Natural killer cell (primary cell): Measurements from ENCODE around the gene ATIC. TPM values are rescaled to one million over a fixed set of nuclear protein-coding genes. Genes with fewer than 3 reads are reported as not detected.

Source experiments
- ATAC-seq, 3 donors: fragments of 150-1000 bp in 2 of 3; fragments of 200-7000 bp in 1 of 3; cut with Tn5 transposase; 1 replicate in 1 of 3; 2 replicates in 2 of 3; pipeline ENCODE4 v1.10.0; 2021; ENCODE audit warnings: mild to moderate bottlenecking in 2 of 3, moderate library complexity in 2 of 3
- DNase-seq, 2 donors: peaks; one replicate each; pipeline versions ENCODE4 v3.0.0 to v3.0.0-alpha.2; 2013 to 2021; ENCODE audit warnings: mixed read lengths in 1 of 2
- H3K27ac ChIP-seq: one replicate; pipeline ENCODE4 v1.5.1; 2013; ENCODE audit warnings: mild to moderate bottlenecking, low read length
- H3K27me3 ChIP-seq: one replicate; pipeline ENCODE4 v1.6.1; 2013; ENCODE audit warnings: low read length; ENCODE audit not compliant: control insufficient read depth, insufficient read depth
- H3K36me3 ChIP-seq: one replicate; pipeline ENCODE4 v1.6.1; 2013; ENCODE audit warnings: low read length; ENCODE audit not compliant: control insufficient read depth, insufficient read depth
- H3K4me1 ChIP-seq: one replicate; pipeline ENCODE4 v1.6.1; 2013; ENCODE audit warnings: low read length; ENCODE audit not compliant: control insufficient read depth, insufficient read depth
- H3K4me3 ChIP-seq: one replicate; pipeline ENCODE4 v1.5.1; 2013; ENCODE audit warnings: low read length
- H3K9me3 ChIP-seq: one replicate; pipeline ENCODE4 v1.6.1; 2013; ENCODE audit warnings: low read length; ENCODE audit not compliant: control insufficient read depth, insufficient read depth
- H3K27ac Mint-ChIP-seq, 2 donors: one replicate each; pipeline ENCODE4 v1.8.0; 2022; ENCODE audit warnings: mild to moderate bottlenecking in 2 of 2, mixed read lengths in 2 of 2, moderate library complexity in 1 of 2
- H3K27me3 Mint-ChIP-seq, 2 donors: one replicate each; pipeline ENCODE4 v1.8.0; 2022; ENCODE audit warnings: low read depth in 2 of 2, mixed read lengths in 2 of 2
- H3K36me3 Mint-ChIP-seq: one replicate; pipeline ENCODE4 v1.8.0; 2022; ENCODE audit warnings: mixed read lengths
- H3K4me1 Mint-ChIP-seq, 2 donors: one replicate each; pipeline ENCODE4 v1.8.0; 2022; ENCODE audit warnings: mixed read lengths in 2 of 2
- H3K4me3 Mint-ChIP-seq: one replicate; pipeline ENCODE4 v1.8.0; 2022; ENCODE audit warnings: mild to moderate bottlenecking, moderate library complexity, mixed read lengths
- H3K9me3 Mint-ChIP-seq, 2 donors: one replicate each; pipeline ENCODE4 v1.8.0; 2022; ENCODE audit warnings: mixed read lengths in 2 of 2
- WGBS: methylation state at CpG from one replicate; pipeline ENCODE4 v1.1.7; 2013; ENCODE audit warnings: missing lambda C conversion rate; ENCODE audit not compliant: insufficient coverage; 5-methylcytosine and 5-hydroxymethylcytosine counted together
- intact Hi-C: fragments of 100-400 bp; cut with micrococcal nuclease; formaldehyde crosslinking; loops from one replicate; pipeline ENCODE4 v1.14.2; 2022
- total RNA-seq, 4 donors: library from RNA; stranded (reverse); fragments of 120-200 nt in 1 of 4; gene quantifications; one replicate each; pipeline versions ENCODE4 v1.2.3 to v1.2.4, GENCODE V29; 2013 to 2022
- TF ChIP-seq, protein P1 (sequence below): fragments of 200-600 bp; IDR thresholded peaks from one replicate; pipeline ENCODE4 v1.8.0; 2022; ENCODE audit warnings: antibody characterized with exemption

Gene ATIC
- total RNA-seq, 3 donors from 2014 or later (not counting 1 experiment from before 2014, with no cell fraction given), result 33.2 to 49.9 (median 44.5) TPM

DNA sequence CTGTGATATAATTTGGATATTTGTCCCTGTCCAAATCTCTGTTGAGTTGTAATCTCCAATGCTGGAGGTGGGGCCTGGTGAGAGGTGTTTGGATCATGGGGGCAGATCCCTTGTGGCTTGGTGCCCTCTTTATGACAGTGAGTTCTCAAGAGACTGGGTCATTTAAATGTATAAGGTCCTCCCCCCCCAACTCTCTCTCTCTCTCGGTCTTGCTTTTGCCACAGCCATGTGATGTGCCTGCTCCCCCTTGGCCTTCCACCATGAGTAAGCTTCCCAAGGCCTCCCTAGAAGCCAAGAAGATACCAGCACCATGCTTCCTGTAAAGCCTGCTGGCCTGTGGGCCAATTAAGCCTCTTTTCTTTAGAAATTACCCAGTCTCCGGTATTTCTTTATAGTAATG is 65.4 kb downstream of the ATIC start:
- WGBS, result 87% methylated on average over 2 of the region's 2 CpGs
- H3K27ac ChIP-seq, result no peak overlapping the region

DNA sequence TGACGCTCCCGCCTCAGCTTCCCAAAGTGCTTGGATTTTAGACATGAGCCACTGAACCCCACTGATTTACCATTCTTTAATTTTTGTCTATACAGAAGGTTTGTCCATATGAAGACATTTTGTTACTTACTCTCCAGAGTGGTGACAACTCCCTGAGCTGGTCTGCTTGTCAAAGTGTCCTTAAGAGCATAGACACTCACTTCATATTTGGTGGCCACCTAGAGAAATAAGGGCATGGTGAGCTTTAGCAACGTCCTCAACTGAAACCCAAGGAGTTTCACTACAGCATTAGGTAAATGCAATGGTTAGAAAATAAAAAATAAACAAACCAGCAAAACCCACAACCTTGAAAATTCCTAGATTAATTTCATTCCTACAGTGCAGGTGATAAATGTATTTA is 66.2 kb downstream of the ATIC start:
- Mint-ChIP-seq H3K4me3 (no peak overlapping the region), H3K36me3 (no peaks in the 10 kb centered on the region), H3K27ac (no peak overlapping the region), H3K27me3 (no peaks in the 10 kb centered on the region), H3K4me1 (no peaks in the 10 kb centered on the region), H3K9me3 (no peaks in the 10 kb centered on the region)
- WGBS, result 100% methylated on average over 2 of the region's 3 CpGs
- DNase-seq, result no peak
- TF ChIP-seq, protein P1, sequence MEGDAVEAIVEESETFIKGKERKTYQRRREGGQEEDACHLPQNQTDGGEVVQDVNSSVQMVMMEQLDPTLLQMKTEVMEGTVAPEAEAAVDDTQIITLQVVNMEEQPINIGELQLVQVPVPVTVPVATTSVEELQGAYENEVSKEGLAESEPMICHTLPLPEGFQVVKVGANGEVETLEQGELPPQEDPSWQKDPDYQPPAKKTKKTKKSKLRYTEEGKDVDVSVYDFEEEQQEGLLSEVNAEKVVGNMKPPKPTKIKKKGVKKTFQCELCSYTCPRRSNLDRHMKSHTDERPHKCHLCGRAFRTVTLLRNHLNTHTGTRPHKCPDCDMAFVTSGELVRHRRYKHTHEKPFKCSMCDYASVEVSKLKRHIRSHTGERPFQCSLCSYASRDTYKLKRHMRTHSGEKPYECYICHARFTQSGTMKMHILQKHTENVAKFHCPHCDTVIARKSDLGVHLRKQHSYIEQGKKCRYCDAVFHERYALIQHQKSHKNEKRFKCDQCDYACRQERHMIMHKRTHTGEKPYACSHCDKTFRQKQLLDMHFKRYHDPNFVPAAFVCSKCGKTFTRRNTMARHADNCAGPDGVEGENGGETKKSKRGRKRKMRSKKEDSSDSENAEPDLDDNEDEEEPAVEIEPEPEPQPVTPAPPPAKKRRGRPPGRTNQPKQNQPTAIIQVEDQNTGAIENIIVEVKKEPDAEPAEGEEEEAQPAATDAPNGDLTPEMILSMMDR, result no peak
- H3K27ac ChIP-seq, result no peak overlapping the region
- intact Hi-C loops, result no loop called here
- no peaks in the 10 kb centered on the region for H3K36me3 ChIP-seq
- ATAC-seq, result no peak
- H3K4me3 ChIP-seq, result no peak overlapping the region
- no peaks in the 10 kb centered on the region for H3K9me3 ChIP-seq
- no peaks in the 10 kb centered on the region for H3K4me1 ChIP-seq
- H3K27me3 ChIP-seq, result no peaks in the 10 kb centered on the region

More for the DNA sequence above, 65.4 kb downstream of the ATIC start:
- no peaks in the 10 kb centered on the region for H3K4me1 ChIP-seq
- no peaks in the 10 kb centered on the region for H3K27me3 Mint-ChIP-seq
- H3K9me3 Mint-ChIP-seq, result no peaks in the 10 kb centered on the region
- H3K27me3 ChIP-seq, result no peaks in the 10 kb centered on the region
- H3K4me3 ChIP-seq, result no peak overlapping the region
- no peaks in the 10 kb centered on the region for H3K36me3 ChIP-seq
- no peaks in the 10 kb centered on the region for H3K9me3 ChIP-seq
- DNase-seq (no peak), ATAC-seq (no peak)
- TF ChIP-seq, protein P1, result no peak
- no peak overlapping the region for H3K4me3 Mint-ChIP-seq
- H3K4me1 Mint-ChIP-seq, result no peaks in the 10 kb centered on the region
- H3K36me3 Mint-ChIP-seq, result no peaks in the 10 kb centered on the region
- intact Hi-C loops, result no loop called here
- H3K27ac Mint-ChIP-seq, result no peak overlapping the region

DNA sequence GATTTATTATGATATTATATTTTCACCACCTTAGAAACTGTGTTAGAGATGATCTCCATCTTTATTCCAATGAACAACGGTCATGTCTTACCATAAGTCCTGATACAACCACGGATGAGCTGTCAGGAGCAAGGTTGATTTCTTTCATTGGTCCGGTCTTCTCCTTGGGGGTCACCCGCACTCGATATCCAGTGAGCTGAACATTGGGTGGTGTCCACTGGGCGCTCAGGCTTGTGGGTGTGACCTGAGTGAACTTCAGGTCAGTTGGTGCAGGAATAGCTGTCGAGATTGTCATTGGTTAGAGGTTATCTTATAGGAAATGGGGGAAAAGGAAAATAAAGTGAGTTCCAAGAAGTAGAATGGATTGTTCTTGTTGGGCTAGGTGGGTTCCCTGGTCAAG is 67.2 kb downstream of the ATIC start:
- H3K36me3 ChIP-seq, result no peaks in the 10 kb centered on the region
- no peaks in the 10 kb centered on the region for H3K27me3 Mint-ChIP-seq
- no peak overlapping the region for H3K4me3 Mint-ChIP-seq
- no peak overlapping the region for H3K27ac ChIP-seq
- intact Hi-C loops, result no loop called here
- no peak for ATAC-seq
- no peaks in the 10 kb centered on the region for H3K36me3 Mint-ChIP-seq
- no peaks in the 10 kb centered on the region for H3K9me3 ChIP-seq
- H3K27ac Mint-ChIP-seq, result no peak overlapping the region
- TF ChIP-seq, protein P1, result no peak
- H3K4me3 ChIP-seq, result no peak overlapping the region
- H3K4me1 Mint-ChIP-seq, result no peaks in the 10 kb centered on the region
- no peaks in the 10 kb centered on the region for H3K9me3 Mint-ChIP-seq
- 94% methylated on average over 7 of the region's 7 CpGs for WGBS
- DNase-seq, result no peak
- no peaks in the 10 kb centered on the region for H3K27me3 ChIP-seq
- H3K4me1 ChIP-seq, result no peaks in the 10 kb centered on the region

DNA sequence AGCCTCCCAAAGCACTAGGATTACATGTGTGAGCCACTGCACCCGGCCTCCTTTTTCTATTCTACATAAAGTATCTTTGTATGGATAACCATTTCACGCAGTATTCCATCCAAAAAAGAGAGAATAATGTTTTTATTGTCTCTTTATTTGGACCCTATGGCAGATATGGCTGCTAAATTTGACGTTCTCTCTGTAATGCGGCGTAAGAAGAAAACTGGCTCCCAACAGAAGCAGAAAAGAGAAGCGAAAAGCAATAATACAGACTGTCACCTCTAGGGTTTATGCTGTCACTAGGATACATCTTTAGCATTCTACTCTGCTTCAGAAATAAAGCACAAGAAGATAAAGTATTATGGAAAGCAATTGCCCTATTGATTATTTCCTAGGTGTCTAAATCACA is 68.1 kb downstream of the ATIC start:
- no peak overlapping the region for H3K27ac Mint-ChIP-seq
- DNase-seq, result no peak
- Histone ChIP-seq H3K36me3 (no peaks in the 10 kb centered on the region), H3K4me1 (no peaks in the 10 kb centered on the region), H3K27me3 (no peaks in the 10 kb centered on the region), H3K4me3 (no peak overlapping the region), H3K9me3 (no peaks in the 10 kb centered on the region), H3K27ac (no peak overlapping the region)
- intact Hi-C loops, result no loop called here
- TF ChIP-seq, protein P1, result no peak
- no peaks in the 10 kb centered on the region for H3K27me3 Mint-ChIP-seq
- H3K4me1 Mint-ChIP-seq, result no peaks in the 10 kb centered on the region
- no peak overlapping the region for H3K4me3 Mint-ChIP-seq
- no peaks in the 10 kb centered on the region for H3K36me3 Mint-ChIP-seq
- WGBS, result 92% methylated on average over 6 of the region's 6 CpGs
- ATAC-seq, result no peak
- H3K9me3 Mint-ChIP-seq, result no peaks in the 10 kb centered on the region
